BLaER1 treated with 17β-estradiol and CSF1 and Interleukin-3, amounts not matched to agents 10 nM and 100 nM (cell line): ENCODE measurements around the gene POLD3.

ENCODE experiments used
- H3K27ac ChIP-seq, 11 experiments: shearing (Covaris generic); formaldehyde crosslinking; 2 replicates each; pipeline ENCODE4 v1.8.1; 2022
- H3K27me3 ChIP-seq, 11 experiments: shearing (Covaris generic); formaldehyde crosslinking; 2 replicates each; pipeline ENCODE4 v1.8.1; 2022
- H3K36me3 ChIP-seq, 11 experiments: shearing (Covaris generic); formaldehyde crosslinking; 2 replicates each; pipeline ENCODE4 v1.8.1; 2022
- H3K4me1 ChIP-seq, 10 experiments: shearing (Covaris generic); formaldehyde crosslinking; 2 replicates each; pipeline ENCODE4 v1.8.1; 2022
- H3K4me2 ChIP-seq, 11 experiments: shearing (Covaris generic); formaldehyde crosslinking; 2 replicates each; pipeline ENCODE4 v1.8.1; 2022
- H3K4me3 ChIP-seq, 10 experiments: shearing (Covaris generic); formaldehyde crosslinking; 2 replicates each; pipeline ENCODE4 v1.8.1; 2022
- H3K9ac ChIP-seq, 11 experiments: shearing (Covaris generic); formaldehyde crosslinking; 2 replicates each; pipeline ENCODE4 v1.8.1; 2022
- H3K9me3 ChIP-seq, 11 experiments: shearing (Covaris generic); formaldehyde crosslinking; replicated peaks in 1 of 11; 2 replicates each; pipeline ENCODE4 v1.8.1; 2022
- H4K20me1 ChIP-seq, 11 experiments: shearing (Covaris generic); formaldehyde crosslinking; 2 replicates each; pipeline ENCODE4 v1.8.1; 2022
- Cebpa-rat ChIP-seq, 11 experiments: shearing (Covaris generic); IDR thresholded peaks; 2 replicates each; pipeline ENCODE4 v1.8.1; 2022

POLD3 gene

GRCh38 chr11:74672956-74673692, 80.7 kb downstream of the POLD3 start:
- H3K27ac ChIP-seq = no peak overlapping the region
- TF ChIP-seq Cebpa-rat (IDR thresholded peaks at IDR 0.05) = no peak
- no peak overlapping the region for H3K9ac ChIP-seq
- peaks cover 0 to 6% (median 0%) of the 10 kb centered on the region in 11 experiments; a peak in 2 of 22 replicates for H3K9me3 ChIP-seq
- H3K27me3 ChIP-seq = no peaks in the 10 kb centered on the region
- no peaks in the 10 kb centered on the region; a peak in 1 of 22 replicates for H4K20me1 ChIP-seq
- H3K4me1 ChIP-seq = peaks cover 0 to 20% (median 0%) of the 10 kb centered on the region in 10 experiments; a peak in 6 of 20 replicates
- peak overlapping the region in 2 of 11 experiments; percentile 5 to 12; a peak in 3 of 22 replicates for H3K4me2 ChIP-seq
- no peaks in the 10 kb centered on the region for H3K36me3 ChIP-seq
- H3K4me3 ChIP-seq = no peak overlapping the region

GRCh38 chr11:74673693-74674360, 81.4 kb downstream of the POLD3 start:
- no peak overlapping the region for H3K4me3 ChIP-seq
- H3K36me3 ChIP-seq = no peaks in the 10 kb centered on the region
- no peak for TF ChIP-seq Cebpa-rat (IDR thresholded peaks at IDR 0.05)
- no peak overlapping the region for H3K9ac ChIP-seq
- no peaks in the 10 kb centered on the region for H3K27me3 ChIP-seq
- peaks cover 0 to 20% (median 0%) of the 10 kb centered on the region in 10 experiments; a peak in 6 of 20 replicates for H3K4me1 ChIP-seq
- H3K9me3 ChIP-seq = peaks cover 0 to 6% (median 0%) of the 10 kb centered on the region in 11 experiments; a peak in 2 of 22 replicates
- no peaks in the 10 kb centered on the region; a peak in 1 of 22 replicates for H4K20me1 ChIP-seq
- H3K4me2 ChIP-seq = no peak overlapping the region
- no peak overlapping the region for H3K27ac ChIP-seq

- Histone ChIP-seq H3K27me3 (no peaks in the 10 kb centered on the region), H3K9me3 (peaks cover 0 to 6% (median 0%) of the 10 kb centered on the region in 11 experiments; a peak in 2 of 22 replicates), H3K36me3 (no peaks in the 10 kb centered on the region), H3K9ac (no peak overlapping the region), H3K4me3 (no peak overlapping the region), H3K4me2 (no peak overlapping the region), H3K27ac (no peak overlapping the region), H4K20me1 (no peaks in the 10 kb centered on the region), H3K4me1 (peaks cover 0 to 20% (median 0%) of the 10 kb centered on the region in 10 experiments; a peak in 6 of 20 replicates)
- no peak for TF ChIP-seq Cebpa-rat (IDR thresholded peaks at IDR 0.05)
These were observed 83.4 kb downstream of the POLD3 start for GRCh38 chr11:74675761-74676160.

GRCh38 chr11:74676596-74676995, 84.2 kb downstream of the POLD3 start:
- Histone ChIP-seq H3K4me1 (peaks cover 0 to 20% (median 0%) of the 10 kb centered on the region in 10 experiments; a peak in 6 of 20 replicates), H4K20me1 (no peaks in the 10 kb centered on the region), H3K9me3 (peaks cover 0 to 6% (median 0%) of the 10 kb centered on the region in 11 experiments; a peak in 2 of 22 replicates), H3K36me3 (no peaks in the 10 kb centered on the region), H3K4me3 (no peak overlapping the region), H3K27ac (no peak overlapping the region), H3K4me2 (no peak overlapping the region), H3K9ac (no peak overlapping the region), H3K27me3 (peaks cover 0 to 6% (median 0%) of the 10 kb centered on the region in 11 experiments; a peak in 2 of 22 replicates)
- no peak for TF ChIP-seq Cebpa-rat (IDR thresholded peaks at IDR 0.05)

- Histone ChIP-seq H3K36me3 (no peaks in the 10 kb centered on the region), H3K27me3 (peaks cover 0 to 11% (median 3%) of the 10 kb centered on the region in 11 experiments; a peak in 15 of 22 replicates), H3K27ac (no peak overlapping the region), H3K9ac (no peak overlapping the region), H4K20me1 (no peaks in the 10 kb centered on the region), H3K4me1 (peaks cover 0 to 20% (median 0%) of the 10 kb centered on the region in 10 experiments; a peak in 6 of 20 replicates), H3K4me3 (no peak overlapping the region), H3K4me2 (no peak overlapping the region), H3K9me3 (peaks cover 0 to 6% (median 0%) of the 10 kb centered on the region in 11 experiments; a peak in 2 of 22 replicates)
- no peak for TF ChIP-seq Cebpa-rat (IDR thresholded peaks at IDR 0.05)
These were observed 84.7 kb downstream of the POLD3 start for GRCh38 chr11:74677131-74677530.

- Histone ChIP-seq H3K4me2 (no peak overlapping the region), H3K27ac (no peak overlapping the region), H3K9me3 (peaks cover 0 to 6% (median 0%) of the 10 kb centered on the region in 11 experiments; a peak in 2 of 22 replicates), H3K9ac (no peak overlapping the region), H3K36me3 (no peaks in the 10 kb centered on the region), H4K20me1 (no peaks in the 10 kb centered on the region), H3K4me1 (peaks cover 0 to 12% (median 0%) of the 10 kb centered on the region in 10 experiments; a peak in 4 of 20 replicates), H3K4me3 (no peak overlapping the region), H3K27me3 (peaks cover 8 to 20% (median 12%) of the 10 kb centered on the region in 11 experiments)
- no peak for TF ChIP-seq Cebpa-rat (IDR thresholded peaks at IDR 0.05)
These were observed 85.7 kb downstream of the POLD3 start for GRCh38 chr11:74678041-74678440.

GRCh38 chr11:74678591-74679512, 86.5 kb downstream of the POLD3 start:
- TF ChIP-seq Cebpa-rat (IDR thresholded peaks at IDR 0.05) = no peak
- Histone ChIP-seq H3K4me2 (no peak overlapping the region), H4K20me1 (no peaks in the 10 kb centered on the region), H3K4me3 (no peak overlapping the region), H3K9ac (no peak overlapping the region), H3K9me3 (peaks cover 0 to 6% (median 0%) of the 10 kb centered on the region in 11 experiments; a peak in 2 of 22 replicates), H3K27me3 (peaks cover 16 to 28% (median 20%) of the 10 kb centered on the region in 11 experiments), H3K36me3 (no peaks in the 10 kb centered on the region), H3K4me1 (peaks cover 0 to 7% (median 0%) of the 10 kb centered on the region in 10 experiments; a peak in 1 of 20 replicates), H3K27ac (no peak overlapping the region)

GRCh38 chr11:74679513-74679865, 87.1 kb downstream of the POLD3 start:
- no peak overlapping the region for H3K4me2 ChIP-seq
- no peaks in the 10 kb centered on the region for H4K20me1 ChIP-seq
- peaks cover 21 to 34% (median 27%) of the 10 kb centered on the region in 11 experiments for H3K27me3 ChIP-seq
- no peaks in the 10 kb centered on the region for H3K36me3 ChIP-seq
- no peak for TF ChIP-seq Cebpa-rat (IDR thresholded peaks at IDR 0.05)
- H3K9me3 ChIP-seq = peaks cover 0 to 2% (median 0%) of the 10 kb centered on the region in 11 experiments; a peak in 2 of 22 replicates
- H3K4me1 ChIP-seq = peaks cover 0 to 9% (median 0%) of the 10 kb centered on the region in 10 experiments; a peak in 7 of 20 replicates
- H3K4me3 ChIP-seq = no peak overlapping the region
- no peak overlapping the region for H3K27ac ChIP-seq
- H3K9ac ChIP-seq = no peak overlapping the region
